Limb (tissue), 2 donors: ENCODE measurements around the gene RPL27A.

Experiments used
- DNase-seq, 2 donors: peaks; one replicate each; pipeline ENCODE4 v3.0.0-alpha.2; 2016; ENCODE audit errors: extremely low spot score in 2 of 2

RPL27A gene

DNA sequence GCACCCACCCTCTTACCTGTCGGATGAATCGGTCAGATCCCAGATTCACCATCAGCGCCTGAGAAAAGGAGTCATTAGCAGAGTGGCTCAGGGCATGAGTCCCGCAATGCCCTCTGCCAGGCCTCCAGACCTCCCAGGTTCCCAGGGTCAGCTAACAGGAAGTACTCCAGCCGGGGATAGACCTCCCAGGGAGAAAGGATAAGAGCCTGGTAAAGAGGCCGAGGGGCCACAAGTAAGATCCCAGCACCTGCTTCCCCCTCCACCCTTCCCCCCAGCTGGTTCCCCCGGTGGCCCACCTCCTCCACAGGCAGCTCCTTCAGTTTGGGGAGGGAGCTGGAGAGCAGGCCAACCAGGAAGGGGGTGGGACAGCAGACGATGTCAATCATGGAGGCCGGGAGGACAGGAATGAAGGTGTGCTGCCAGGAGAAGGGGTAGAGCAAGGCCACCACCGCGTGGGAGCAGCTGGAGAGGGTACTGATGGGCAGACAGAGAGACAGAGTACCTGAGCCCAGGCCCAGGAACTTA, 16.4 kb downstream of the RPL27A start:
- no peak for DNase-seq

DNA sequence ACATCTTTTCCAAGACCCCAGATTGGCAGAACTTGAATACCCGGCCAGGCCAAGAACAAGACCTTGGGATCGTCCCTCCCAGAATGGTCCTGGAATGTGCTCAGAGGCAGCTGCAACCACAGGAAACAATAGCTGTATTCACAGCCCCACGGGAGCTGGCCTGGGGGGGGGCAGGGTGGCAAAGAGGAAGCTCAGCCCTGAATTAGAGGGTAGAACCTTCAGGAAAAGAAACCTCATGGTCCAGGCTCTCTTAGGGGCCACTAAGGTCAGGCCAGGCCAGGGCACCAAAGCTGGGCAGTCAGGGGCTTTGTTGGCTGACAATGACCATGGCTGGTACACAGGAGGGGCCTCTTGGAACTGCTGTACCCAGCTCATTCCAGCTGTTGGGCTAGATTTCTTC, 17.3 kb downstream of the RPL27A start:
- no peak for DNase-seq

DNA sequence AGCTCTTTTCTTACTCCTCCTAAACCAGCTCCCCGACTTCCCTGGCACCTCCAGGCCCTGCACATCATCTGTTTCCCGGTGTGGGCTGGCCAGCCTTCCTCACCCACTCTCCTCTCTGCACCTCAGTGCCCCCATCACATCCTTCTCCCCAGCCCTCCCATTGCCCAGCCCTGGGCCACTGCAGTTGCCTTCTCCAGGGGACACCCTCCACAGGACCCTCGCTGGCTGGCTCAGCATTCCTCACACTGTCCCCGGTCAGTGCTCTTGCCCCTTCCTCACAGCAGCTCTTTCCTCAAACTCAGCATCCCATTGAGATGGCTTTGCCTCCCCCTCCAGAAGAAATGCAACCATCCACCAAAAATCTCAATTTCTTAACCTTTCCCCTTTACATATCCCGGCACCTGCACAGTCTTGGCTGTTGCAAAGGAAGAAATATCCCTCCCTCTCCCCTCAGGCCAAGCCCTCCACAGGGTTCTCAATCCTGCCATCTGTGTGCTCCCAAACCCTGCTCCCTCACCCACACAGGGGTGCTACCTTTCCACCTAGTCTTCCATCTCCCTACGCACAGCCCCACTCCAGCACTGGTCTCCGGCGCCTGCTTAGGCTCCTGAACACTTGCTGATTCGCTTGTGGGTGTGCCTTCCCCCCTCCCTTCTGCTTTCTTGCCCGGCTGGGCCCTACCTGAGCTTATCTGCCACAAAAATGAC, 19.5 kb downstream of the RPL27A start:
- DNase-seq = no peak

DNA sequence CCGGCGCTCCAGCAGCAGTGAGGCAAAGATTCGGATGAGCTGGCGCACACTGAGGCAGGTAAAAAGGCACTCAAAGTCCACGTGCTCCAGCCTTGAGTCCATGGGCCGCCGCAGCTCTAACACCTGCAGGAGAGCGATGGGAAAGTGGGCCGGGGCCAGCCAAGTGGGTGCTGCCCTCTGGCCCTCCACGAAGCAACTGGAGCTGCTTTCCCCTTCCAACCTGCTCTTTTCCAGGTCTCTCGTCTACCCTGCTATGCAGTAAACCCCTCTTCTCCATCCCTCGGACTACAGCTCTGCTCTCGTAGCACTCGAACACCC, 20.0 kb downstream of the RPL27A start:
- no peak for DNase-seq

DNA sequence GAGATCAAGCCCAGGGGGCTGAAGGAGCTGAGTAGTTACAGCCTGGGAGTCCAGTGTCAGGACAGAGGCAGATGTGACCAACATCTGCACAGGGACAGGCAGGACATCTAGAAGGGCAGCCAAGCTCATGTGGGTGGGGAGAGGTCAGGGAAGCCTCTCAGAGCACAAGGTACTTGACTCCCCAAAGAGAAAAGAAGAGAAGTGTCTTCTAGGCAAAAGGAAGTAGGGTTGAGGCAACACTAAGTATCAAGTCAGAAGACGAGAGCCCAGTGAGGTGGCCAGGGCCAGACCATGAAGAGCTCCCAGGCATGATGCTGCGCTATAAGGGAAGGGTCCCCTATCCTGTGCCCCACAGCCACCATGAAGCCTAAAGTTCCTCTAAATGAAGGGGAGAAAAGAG, 21.5 kb downstream of the RPL27A start:
- no peak for DNase-seq

DNA sequence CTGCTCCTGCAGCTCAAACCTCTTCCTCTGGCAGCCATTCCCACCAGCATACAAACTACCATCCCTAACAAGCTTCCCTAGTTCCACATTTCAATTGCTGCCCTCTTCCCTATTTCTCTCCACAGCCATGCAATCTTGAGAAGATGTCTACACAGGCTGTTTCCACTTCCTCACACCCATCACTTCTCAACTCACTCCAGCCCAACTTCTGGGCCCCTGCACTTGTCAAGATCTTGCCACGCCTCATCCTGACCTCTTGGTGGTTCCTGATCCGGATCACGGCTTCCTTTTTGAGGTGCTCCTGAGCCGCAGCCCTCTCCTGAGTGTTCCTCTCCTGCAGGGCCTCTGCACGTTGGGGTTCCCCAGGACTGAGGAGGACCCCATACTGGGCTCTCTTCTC, 22.6 kb downstream of the RPL27A start:
- no peak for DNase-seq

DNA sequence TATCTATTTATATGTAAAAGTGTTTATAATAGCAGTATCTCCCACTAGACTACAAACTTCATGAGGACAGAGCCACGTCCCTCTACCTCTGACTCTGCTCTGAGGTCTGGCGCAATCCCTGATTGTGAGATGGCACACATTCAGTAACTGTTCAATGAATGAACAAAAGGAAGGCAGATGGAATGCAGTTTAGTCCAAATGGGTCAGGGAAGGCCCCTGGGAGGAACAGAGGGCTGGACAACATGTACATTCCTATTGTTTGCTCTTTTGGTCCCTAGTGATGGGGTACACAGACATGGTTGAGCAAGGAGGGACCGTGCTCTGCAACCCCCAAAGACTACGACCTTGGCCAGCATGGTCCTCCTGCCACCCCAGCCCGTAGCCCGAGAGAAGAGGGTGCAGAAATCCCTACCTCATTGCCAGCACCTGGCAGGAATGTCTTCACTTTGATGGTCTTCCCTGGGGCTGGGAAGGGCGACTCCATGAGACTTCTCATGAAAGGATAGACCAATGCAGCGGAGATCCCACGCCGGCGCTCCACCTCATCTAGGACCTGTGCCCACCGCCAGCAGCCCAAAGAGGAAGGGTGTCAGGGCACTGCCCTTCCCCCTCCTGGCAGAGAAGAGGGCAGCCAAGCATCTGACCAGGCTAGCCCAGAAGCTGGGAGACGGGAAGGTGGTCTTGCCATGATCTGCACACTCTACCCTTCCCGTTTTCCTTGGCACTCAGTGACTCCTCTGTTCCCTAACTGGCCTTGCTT, 24.3 kb downstream of the RPL27A start:
- DNase-seq = no peak

DNA sequence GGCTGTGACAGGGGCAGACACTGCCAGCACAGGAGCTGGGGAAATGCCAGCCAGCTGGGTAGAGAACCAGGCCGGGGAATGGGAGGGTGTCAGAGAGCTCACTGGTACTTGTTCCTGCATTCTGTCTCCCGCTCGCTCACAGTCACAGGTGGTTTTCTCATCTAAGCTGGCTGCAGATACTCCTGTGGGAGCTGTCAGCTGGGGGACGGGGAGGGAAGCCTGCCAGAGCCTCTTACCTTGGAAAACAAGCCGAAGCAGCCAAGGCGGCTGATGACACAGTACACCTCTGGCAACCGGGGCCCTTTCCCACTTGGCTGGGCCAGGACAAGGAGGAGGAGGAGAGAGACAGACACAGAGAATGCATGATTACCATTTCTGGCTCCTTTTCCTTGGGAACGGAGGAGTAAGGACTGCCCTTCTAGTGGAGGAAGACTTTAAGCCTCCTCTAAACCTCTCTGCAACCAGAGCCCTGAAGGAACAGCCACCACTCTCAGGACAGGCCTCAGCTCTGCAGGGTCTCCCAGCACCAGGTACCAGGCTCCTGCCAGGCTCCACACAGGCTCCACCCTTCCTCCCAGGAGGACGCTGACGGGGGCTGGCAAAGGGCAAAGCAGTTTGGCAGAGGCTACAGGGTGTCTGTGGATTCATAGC, 25.1 kb downstream of the RPL27A start:
- DNase-seq = peak in 1 of 2 donors; percentile 72

DNA sequence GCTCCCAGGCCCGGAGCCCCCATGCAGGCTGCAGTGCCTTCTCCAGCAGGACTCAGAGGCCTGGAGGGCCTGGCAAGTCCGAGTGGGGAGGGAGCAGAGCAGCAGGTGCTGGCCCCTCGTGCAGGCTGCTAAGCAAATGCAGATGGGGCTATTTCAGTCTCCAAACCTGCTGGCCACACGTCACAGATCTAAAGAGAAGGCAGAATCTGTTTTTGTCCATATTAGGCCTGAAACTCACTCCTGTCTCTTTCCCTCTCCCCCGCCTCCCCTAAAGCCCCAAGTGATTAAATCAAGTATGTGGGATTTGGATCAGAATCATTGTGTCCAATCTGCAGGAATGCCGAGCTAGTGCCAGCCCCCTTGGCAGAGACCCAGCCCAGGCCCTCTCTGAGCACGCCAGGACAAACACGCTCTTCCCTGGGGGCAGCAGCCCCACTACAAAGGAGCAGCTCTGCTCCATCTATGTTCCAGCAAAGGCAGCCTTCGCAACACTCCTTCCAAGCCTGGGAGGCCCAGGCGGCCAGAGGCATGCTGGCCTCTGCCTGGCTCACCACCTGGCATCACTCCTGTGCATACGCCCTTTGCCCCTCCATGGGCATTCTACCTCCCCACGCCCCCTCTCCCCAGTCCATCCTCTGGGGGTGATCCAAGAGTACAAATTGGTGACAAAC, 26.5 kb downstream of the RPL27A start:
- peak; percentile 89 to 94 for DNase-seq

DNA sequence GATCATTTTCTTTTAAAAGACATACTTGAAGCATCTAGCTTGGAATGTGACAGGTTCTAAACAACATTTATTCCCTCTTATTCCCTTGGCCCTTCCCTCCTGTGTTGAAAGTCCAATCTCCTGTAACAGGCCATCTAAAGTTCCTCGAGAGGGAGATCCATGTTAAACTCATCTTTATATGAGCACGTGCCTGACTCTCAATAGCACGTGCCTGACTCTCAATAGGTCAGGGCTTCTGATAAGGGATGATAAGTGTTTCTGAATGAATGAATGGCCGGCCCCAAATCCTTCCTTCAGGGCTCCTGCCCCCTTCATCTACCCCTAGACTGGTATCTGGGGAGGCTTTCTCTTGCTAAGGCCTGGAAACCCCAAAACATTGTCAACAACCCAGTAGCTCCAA, 27.2 kb downstream of the RPL27A start:
- DNase-seq = no peak

DNA sequence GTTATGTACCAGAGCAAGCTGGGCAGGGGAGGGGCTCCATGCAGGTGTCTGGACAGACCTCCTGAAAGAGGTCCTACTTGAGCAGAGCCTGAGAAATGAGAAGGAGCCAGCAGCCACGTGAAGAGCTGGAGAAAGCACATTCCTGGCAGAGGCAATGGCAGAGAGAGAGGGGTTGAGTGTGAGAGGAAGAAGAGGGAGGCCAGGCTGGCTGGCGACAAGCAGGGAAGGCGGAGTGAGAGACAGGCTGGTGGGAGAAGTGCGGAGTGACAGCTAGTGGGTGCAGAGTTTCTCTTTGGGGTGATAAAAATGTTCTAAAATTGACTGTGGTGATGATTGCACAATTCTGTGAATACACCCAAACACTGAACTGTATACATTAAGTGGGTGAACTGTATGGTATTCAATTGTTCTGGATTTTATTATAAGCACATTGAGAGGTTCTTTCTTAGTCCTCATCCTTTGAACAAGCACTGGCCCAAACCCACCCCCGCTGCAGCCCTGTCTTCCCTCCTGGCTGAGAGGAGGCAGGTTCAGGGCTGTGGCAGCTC, 29.4 kb downstream of the RPL27A start:
- no peak for DNase-seq

DNA sequence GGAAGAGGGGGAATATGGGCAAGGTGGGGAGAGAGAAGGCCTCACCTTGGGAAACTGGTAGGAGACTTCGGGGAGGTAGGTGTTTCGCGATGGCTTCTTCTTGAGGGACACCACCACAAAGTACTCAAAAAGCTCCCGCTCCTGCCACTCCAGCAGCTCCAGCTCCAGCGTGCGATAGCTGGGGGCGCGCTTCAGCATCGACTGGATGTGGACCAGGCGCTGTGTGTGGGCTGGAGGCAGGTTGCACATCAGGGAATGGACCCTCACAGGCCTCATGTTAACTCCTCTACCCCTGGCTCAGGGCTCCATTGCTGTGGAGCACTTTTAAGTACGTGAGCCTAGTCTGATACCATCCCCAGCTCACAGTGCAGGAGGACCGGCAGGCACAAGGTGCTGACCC, 29.9 kb downstream of the RPL27A start:
- DNase-seq = no peak

DNA sequence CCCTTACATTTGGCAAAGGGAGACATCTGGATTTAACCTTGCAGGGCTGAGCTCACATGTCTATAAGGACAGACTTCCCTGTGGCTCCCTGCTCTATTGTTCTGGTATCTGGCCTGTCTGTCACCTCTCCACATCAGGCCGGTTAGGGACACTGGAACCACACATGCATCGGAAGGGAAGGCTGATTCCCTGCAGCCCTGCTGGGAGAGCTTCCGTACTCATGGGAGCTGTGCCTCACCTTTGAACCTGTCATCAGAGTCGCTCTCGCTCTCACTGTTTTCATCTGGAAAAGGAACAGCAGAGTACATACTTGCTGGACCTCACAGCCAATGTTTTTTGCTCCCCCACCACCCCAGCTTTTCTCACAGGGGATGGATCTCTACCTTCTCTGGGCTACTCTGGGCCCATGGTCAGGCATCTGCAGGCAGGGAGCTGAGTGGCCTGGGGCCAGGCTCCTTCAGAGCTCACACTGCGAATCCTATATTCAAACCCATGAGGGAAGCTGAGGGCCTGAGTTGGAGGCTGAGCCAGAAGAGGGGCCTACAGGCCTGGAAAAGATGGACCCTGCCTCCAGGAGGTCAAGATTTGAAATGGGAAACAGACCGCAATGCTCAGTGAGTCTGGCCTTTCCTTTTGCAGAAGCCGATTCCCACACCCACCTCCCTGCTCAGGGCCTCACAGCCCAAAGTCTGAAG, 31.3 kb downstream of the RPL27A start:
- no peak for DNase-seq

DNA sequence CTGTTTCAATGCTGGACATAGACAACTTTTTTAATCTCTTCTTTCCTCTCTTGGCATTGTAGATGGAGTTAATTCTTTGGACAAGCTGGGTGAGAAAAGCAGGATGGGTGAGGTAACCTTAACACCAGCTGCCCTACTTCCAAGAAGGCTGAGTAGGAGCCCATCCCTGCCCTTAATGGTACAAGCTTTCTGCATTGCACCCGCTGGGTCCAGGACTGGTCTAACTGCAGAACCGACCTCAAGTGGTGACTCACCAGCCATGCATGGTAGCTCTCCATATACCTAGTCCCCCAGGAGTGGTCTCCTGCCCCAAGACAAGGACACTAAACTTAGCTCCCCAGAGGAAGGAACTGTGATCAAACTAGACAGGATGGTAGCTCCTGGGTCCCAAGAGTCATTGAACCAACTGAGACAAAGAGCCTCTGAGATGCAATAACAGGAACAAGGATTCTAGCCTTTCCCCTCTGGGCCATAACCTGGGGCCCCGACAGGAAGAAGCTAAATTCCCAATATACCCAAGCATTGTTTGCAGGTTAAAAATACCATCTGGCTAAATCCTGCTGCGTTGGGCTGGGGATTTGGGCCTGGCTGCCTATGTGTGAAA, 32.1 kb downstream of the RPL27A start:
- no peak for DNase-seq

DNA sequence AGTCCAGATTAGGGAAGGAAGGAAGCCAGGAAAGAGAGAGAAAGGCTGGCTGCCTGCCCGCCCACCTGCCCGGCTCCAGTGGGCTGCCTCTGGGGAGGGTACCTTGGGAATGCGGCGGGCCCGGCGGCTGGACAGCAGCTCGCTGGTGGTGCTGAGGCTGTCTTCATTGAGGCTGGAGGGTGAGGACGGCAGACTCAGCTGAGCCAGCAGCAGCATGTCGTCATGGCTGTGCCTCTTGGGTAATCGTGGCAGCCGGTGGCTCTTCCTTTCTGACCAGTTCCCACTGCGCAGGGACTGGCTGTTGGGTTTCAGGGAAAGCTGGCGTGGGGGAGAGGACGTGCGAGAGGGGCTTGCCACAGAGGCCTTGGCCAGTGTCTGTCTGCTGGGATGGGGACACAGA, 32.9 kb downstream of the RPL27A start:
- DNase-seq = no peak

DNA sequence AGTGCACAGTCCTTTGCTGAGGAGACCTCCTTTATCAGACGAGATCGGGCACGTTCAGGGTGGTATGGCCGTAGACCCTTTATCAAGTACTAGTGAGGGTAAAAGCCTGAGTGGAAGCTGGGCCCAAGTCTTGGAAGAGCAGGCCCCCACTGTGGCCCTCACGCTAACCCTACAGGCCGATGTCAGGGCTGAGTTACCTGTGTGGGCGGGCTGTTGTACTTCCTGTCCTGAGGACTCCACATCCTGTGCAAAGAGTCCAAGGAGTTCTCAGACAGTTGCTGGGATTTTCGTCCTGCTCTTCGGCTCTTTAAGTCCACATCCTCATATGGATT, 34.9 kb downstream of the RPL27A start:
- no peak for DNase-seq

DNA sequence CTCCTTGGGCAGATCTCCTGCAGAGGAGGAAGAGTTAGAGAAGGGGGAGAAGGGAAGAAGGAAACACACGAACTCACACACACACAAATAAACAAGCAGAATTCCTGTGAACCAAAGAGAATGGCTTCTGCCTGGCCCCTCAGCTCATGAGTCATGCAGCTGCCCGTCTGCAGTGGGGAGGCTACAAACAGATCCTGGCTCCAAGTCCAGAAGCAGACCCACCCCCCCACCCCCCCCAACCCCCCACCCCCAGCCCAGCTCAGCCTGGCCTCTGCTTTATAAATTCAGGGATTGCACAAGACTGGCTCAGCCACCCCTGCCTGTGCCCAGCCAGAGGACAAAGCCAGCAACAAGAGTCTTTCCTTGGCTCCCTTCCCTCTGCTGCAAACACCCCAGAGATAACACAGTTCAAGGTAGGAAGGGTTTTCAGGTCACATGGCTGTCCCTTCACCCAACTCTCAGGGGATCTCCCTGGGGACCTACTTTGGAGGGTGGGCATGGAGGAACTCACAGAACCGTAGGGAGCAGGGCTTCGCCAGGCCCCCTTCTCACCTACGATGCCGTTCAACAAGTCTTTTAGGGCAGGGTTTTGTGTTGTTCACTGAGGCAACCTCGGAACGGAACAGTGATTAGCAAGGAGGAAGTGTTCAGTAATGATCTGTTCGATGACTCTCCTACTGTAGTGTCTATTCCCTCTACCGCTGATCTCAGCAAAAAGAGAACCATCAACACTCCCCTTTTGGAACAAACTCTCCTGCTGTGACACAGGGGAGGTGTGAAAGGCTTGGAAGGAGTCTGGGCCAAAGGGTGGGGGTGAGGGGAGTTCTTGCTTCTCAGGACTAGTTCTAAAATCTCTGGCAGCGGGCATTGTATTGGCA, 35.5 kb downstream of the RPL27A start:
- no peak for DNase-seq

DNA sequence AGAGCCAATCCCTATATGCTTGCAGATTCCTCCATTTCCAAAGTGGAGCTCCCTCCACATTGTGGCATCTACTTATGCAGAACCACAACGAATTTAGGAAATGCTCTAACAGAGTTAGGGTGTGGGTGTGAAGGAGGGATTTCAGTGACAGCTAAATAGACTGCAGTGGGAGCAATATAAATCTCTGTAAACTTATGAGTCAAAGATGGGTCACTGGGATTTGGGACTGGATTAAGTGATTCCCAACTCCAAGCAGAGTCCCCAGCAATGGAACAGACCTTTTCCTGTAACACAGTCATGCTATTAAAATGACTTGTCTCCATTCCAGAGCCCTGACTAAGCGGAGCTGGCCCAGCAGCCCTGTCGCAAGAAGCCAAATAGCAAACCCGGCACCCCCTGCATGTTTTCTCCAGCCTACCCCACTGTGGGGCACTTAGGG, 36.6 kb downstream of the RPL27A start:
- no peak for DNase-seq

DNA sequence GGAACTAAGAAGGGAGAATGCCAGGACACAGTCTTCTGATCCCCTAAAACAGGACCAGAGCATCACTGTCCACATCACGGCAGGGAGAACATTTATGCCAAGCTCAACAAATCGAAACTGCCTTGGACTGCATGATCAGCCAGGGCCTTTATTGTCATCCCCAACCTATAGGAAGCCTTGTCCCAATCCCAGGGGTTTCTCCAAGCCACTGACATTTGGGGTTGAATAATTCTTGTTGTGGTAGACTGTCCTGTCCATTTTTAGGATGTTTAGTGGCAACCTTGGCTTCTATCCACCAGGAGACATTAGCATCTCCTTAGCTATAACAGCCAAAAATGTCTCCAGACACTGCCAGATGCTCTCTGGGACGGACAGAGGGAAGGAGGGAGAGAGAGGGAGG, 37.1 kb downstream of the RPL27A start:
- DNase-seq = no peak

DNA sequence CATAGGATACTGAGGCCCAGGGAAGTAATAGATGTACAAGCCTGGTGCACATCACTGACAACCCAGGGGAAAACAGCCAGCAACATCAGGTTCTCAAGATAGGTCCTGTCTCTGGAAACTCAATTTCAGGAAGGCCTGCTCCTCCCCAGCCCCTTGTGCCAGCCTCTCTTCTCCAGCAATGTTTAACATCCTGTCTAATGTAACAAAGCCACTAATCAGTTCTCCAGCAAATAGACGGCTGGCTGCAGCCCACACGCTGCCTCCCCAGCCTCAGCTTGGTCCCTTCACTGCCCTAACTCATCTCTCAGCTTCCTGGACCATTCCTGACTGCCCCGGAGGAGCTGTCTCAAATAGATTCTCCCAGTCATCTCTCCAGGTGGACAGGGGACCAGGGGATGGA, 37.8 kb downstream of the RPL27A start:
- DNase-seq = no peak
